Eye (tissue), 1 donor: Measurements from ENCODE around the gene COL1A1.

ENCODE experiments used
- DNase-seq: peaks from one replicate; pipeline ENCODE4 v3.0.0-alpha.2; 2015

COL1A1 gene

GRCh38 chr17:50201276-50201854 lies at the start of gene COL1A1:
COL1A1 (minus strand) TSS chr17:50201631; CDS start chr17:50201513, 118 bp downstream.
- DNase-seq: peak; percentile 87

GRCh38 chr17:50248255-50248654 lies 46.8 kb upstream of the COL1A1 start:
- DNase-seq: no peak

GRCh38 chr17:50244771-50245170 lies 43.3 kb upstream of the COL1A1 start:
- DNase-seq: no peak

GRCh38 chr17:50241431-50241830 lies 40.0 kb upstream of the COL1A1 start:
- no peak for DNase-seq

GRCh38 chr17:50240851-50241250 lies 39.4 kb upstream of the COL1A1 start:
- DNase-seq: no peak

- no peak for DNase-seq
Observed at GRCh38 chr17:50239937-50240336, 38.5 kb upstream of the COL1A1 start.

- no peak for DNase-seq
Observed at GRCh38 chr17:50238601-50239280, 37.3 kb upstream of the COL1A1 start.

GRCh38 chr17:50237901-50238300 lies 36.5 kb upstream of the COL1A1 start:
- DNase-seq: no peak

GRCh38 chr17:50234581-50234980 lies 33.1 kb upstream of the COL1A1 start:
- DNase-seq: no peak

- DNase-seq: no peak
Observed at GRCh38 chr17:50225701-50226240, 24.3 kb upstream of the COL1A1 start.

GRCh38 chr17:50222922-50223321 lies 21.5 kb upstream of the COL1A1 start:
- DNase-seq: no peak

GRCh38 chr17:50221864-50222545 lies 20.6 kb upstream of the COL1A1 start:
- no peak for DNase-seq

GRCh38 chr17:50221266-50221863 lies 19.9 kb upstream of the COL1A1 start:
- DNase-seq: no peak

- DNase-seq: no peak
Observed at GRCh38 chr17:50220811-50221210, 19.4 kb upstream of the COL1A1 start.

- DNase-seq: peak; percentile 62
Observed at GRCh38 chr17:50219939-50220465, 18.6 kb upstream of the COL1A1 start.

GRCh38 chr17:50219342-50219741 lies 17.9 kb upstream of the COL1A1 start:
- DNase-seq: peak; percentile 47

- no peak for DNase-seq
Observed at GRCh38 chr17:50218771-50219315, 17.4 kb upstream of the COL1A1 start.

- DNase-seq: no peak
Observed at GRCh38 chr17:50218071-50218759, 16.8 kb upstream of the COL1A1 start.

- DNase-seq: no peak
Observed at GRCh38 chr17:50217591-50217990, 16.2 kb upstream of the COL1A1 start.

GRCh38 chr17:50214976-50215760 lies 13.7 kb upstream of the COL1A1 start:
- DNase-seq: no peak
